Measurements from ENCODE around the gene ATP1A1.

Gene ATP1A1

DNA sequence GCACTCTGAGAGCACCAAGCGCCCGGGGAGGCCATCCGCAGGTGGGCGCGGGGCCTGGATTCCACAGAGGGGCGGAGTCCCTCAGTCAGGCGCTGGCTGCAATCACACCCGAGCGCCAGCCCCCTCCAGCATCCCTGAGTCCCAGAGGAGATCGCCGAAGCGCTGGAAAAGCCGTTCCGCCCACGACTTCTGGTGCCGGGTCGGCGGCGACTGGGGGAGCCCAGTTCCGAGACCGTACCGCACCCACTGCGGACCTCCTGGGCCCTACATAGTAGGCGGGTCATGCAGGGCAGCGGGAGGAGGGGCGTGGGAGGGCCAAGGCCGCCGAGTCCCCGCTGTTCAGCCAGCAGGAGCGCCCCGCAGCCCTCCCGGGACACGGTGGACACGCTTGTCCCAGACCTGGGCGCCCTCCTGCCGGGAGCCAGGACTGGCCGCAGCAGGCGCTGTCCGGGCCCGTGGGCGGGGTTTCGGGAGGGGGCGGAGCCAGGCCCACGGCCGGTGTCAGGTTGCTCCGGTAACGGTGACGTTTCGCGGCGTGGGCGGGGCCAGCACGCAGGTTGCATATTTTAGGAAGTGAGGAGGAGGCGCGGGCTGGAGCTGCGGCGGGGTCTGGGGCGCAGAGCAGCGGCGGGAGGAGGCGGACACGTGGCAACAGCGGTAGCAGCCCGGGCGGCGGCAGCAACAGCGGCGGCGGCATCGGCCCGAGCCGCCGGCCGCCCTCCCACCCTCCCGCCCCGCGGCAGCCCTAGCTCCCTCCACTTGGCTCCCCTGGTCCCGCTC is at the start of gene ATP1A1:
Gene ATP1A1 (plus strand): TSS at position 594 of the 780 bp plus-strand sequence. CDS start 268 bp downstream, outside the sequence.
- peak; percentile 93 for DNase-seq

DNA sequence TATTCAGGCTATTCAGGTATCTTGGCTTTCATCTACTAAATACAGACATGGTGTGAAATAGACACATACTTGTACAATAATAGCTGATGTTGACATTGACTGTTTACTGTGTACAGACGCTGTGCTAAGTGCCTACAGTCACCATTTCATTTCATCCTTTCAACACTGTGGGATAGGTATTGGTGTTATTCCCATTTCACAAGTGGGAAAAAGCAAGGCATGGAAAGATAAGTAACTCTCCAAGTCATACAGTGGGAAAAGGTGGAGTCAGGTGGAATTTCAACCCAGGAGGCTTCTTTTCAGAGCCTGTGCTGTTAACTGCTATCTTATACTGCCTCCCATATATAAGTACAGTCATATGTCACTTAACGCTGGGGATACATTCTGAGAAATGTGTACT is 49.6 kb upstream of the ATP1A1 start:
- no peak for DNase-seq

DNA sequence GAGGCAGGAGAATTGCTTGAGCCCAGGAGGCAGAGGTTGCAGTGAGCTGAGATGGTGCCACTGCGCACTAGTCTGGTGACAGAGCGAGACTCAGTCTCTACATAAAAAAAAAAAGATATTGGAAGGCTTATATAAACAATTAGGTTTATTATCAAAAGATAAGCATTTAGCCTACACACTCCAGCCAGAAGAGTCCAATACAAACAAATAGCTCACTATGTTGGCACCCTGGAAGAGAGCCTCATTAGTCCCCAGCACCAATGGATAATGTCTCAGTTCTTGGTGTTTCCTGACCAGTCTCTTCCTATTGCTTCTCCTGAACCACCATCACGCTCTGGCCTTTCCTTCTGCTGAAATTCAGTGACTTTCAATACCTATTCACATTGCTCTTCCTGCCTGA is 48.6 kb upstream of the ATP1A1 start:
- DNase-seq = no peak

DNA sequence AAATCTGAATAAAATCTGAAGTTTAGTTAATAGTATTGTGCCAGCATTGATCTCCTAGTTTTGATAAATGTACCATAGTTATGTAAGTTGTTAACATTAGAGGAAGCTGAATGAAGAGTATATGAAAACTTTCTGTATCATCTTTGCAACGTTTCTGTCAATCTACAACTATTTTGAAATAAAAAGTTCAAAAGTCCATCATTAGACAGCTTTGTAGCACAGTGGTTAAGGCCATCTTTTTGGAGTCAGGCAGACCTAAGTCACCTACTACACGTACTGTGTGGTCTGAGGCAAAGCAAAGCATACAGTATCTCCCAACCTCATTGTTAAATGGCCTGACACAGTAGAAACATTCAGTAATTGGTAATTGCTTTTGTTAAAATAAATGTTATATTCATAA is 47.9 kb upstream of the ATP1A1 start:
- DNase-seq = no peak

DNA sequence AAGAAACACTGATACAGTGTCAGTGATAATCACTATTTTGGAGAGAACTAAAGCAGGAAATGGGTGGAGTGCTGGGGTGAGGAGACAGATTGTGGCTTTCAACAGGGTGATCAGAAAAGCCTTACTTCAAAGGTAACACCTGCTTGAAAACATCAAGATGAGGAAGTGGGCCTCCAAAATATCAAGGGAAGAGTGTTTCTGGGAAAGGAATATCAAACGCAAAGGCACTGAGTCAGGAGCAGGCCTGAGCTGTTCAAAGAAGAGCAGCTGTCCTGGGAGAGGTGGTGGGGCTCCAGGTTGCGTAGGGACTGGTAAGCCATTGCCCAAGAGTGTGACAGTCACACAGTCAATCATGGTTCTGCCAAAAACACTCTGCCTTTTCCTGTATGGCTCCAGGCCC is 47.1 kb upstream of the ATP1A1 start:
- no peak for DNase-seq

DNA sequence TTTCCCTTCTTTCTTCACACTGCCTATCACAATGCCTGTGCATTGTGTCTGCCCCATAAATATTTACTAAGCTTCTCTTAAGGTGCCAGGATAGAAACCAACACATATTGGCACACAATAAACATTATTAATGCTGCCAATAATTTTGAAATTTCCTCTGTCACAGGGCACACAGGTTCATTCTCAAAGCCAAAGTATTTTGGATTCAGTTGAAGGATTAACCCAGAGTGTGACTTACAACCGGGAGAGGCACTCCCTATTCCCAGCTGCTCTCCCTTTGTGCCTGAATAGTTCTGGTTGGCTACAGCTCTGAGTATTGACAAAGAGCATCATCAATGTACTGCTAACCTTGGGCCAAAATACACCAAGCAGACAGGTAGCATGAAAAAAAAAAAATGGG is 46.6 kb upstream of the ATP1A1 start:
- DNase-seq = no peak

DNA sequence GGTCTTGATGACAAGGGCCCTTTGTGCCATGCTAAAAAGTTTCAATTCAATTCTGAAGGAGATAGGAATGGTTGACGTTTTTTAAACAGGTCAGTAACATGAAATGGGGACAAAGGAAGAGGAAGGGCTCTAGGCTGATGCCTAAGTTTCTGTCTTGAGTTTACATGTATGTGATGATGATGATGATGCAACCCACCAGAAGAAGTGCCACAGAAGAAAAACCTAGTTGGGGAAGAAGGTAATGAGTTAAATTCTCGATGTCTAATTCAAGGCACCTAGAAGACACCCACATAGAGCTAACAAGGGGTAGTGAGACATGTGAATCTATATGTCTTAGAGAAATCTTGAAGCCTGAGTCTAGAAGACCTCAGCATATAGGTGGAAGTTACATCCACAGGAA is 44.4 kb upstream of the ATP1A1 start:
- no peak for DNase-seq

DNA sequence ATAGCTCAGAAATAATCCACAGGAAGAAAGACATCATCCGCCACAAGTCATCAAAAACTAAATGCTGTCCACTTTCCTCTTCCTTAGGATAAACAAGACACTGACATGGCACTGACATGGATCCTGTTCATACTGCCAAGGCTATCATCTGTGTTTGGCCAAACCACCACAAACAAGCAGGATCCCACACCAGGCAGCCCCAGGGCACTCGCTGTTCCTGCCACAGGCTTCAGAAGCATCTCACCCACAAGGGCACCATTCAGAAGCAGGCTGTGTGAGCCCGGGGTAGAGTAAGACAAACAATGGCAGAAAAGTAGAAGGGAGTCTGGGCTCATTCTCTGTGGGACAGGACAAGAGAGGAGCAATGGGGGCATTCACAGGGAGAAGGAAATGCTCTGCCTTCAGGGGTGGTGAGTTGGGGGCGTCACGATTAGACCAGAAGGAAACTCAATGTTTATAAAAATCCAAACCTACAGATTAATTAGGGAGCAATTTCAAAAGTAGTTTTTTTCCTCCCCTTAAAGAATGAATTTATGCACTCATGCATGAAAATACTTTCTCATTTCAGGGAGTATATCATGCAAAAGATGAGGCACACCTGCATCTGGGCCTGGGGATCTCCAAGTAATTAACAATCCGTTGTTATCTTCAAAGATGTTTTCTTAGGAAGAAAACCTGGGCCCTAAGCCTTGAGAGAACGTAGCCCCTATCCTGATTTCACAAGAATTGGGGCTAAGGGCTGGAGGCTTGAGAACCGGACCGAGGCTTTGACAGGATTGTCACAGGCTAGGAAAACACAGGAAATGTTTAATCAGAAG is 43.3 kb upstream of the ATP1A1 start:
- no peak for DNase-seq

DNA sequence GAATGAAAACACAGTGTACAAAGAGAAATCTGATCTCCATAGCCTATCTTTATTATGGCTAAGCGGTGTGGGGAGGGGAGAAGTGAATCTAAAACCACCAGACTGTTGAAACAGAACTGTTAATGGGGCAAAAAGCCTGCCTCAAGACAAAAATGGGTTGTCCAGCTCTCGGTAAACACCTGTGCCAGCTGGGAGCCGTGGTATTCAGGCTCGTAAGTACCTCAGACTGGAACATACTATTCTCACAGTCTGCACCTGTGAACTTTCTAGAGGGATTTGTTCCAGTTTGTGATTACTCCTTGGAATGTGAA is 42.7 kb upstream of the ATP1A1 start:
- DNase-seq = peak; percentile 67

DNA sequence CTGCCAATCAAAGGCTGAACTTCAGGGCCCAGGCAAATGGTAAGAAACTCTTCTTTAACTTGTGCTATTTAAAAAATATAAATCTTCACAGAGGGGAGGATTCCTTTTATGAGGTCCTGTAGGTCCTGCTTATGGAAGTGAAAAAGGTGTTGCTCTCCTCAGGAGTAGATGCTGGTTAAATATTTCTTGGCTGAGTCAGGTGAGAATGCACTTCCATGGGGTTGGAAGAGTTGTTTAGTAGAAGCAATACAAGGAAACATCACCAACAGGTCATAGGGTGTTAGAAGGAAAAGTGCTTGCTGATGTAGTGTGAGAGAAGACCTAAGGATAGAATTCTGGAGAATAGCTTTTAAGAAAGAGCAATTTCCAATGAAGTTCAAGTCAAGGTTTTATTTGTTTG is 42.2 kb upstream of the ATP1A1 start:
- no peak for DNase-seq

DNA sequence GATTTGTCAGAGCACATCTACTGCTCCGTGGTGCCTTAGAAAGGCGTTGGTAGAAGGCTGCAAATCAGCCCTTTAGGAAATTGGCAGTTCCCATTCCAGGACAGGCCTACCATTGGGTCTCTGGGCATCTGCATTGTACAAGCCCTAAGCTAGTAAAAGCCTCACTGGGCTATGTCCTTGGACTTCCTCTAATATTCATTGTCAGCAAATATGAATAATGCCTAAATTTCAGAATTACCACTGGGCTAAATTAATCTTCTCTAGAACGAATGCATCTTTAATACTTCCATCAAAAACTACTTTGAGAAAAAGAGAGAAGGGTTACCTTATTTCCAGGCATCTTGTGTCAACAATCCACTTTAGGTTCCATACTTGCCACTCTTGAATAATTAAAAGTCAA is 41.5 kb upstream of the ATP1A1 start:
- no peak for DNase-seq

DNA sequence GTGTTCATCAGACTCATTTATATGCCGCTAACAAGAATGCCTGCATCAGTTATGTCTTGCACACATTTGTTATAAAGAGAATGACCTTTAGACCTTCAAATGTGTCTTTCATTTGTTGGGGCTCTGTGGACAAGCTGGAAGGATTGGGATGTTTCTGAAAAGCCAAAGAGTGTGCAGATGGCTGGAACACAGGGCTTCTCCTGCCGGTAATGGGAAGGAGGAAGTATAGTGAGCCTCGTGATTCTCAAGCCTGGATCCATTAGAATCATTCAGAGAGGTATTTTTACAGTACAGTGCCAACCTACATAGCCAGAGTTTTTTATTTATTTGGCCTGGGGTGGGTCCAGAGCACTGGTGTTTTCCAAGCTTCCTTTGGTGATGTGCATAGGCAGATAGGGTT is 40.6 kb upstream of the ATP1A1 start:
- no peak for DNase-seq

DNA sequence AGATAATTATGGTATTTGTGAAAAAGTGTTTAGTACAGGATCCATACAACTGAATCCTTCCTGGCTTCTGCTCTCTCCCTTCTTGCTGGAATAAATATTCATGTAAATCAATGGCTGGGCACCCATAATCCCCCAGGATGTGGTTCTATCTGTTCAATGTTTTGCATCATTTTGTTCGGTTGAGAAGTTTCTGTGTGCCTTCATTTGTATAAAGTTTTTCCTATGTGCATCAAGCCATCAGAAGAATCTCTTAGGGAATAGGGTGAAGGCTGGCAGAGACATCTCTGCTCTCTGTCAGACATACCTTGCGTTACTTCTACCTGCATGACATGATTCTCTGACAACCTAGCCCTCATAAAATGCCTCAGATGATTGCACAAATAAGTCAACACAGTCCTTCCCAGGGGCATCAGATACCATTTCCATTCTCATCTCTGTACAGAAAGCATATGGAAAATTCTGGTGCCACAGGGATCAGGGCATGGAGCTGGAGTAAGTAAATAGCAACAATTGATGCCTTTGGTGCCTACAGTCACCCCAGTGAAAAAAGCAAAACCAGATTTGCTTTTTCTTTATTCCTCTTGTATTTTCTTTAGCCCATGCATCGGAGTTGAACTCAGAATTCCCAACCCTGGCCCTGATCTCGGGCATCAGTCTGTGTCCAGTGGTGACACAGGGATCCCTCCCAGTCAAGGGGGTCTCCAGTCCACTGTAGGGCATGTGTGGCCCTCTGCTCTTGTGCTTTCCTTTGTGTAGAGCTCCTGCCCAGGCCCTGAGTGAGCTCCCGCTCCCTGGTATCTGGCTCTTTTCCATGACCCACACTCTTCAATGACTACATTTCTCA is 39.7 kb upstream of the ATP1A1 start:
- no peak for DNase-seq

DNA sequence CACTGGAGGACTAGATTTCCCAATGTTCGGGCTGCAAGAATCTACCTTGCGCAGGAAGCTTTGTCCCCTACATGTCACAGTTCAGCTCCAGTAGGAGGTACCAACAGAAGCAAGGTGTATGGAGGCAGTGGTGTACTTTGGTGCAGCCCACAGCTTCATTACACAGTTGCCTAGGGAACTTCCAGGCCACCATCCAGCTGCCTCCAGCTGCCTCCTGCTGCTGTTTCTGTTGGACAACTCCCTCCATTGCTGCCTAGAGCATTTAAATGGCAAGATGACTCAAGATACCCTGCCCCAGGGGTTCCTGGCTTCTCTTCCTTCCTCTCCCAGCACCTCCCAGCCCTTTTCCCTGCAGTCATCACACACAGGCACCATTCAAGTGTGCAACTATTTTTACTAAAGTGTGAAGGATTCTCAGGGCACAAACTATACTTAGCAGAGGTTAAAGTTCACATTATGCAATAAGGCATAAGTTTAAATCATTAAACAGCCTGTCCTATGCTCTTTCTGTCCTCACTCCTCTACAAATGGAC is 39.0 kb upstream of the ATP1A1 start:
- DNase-seq = no peak

DNA sequence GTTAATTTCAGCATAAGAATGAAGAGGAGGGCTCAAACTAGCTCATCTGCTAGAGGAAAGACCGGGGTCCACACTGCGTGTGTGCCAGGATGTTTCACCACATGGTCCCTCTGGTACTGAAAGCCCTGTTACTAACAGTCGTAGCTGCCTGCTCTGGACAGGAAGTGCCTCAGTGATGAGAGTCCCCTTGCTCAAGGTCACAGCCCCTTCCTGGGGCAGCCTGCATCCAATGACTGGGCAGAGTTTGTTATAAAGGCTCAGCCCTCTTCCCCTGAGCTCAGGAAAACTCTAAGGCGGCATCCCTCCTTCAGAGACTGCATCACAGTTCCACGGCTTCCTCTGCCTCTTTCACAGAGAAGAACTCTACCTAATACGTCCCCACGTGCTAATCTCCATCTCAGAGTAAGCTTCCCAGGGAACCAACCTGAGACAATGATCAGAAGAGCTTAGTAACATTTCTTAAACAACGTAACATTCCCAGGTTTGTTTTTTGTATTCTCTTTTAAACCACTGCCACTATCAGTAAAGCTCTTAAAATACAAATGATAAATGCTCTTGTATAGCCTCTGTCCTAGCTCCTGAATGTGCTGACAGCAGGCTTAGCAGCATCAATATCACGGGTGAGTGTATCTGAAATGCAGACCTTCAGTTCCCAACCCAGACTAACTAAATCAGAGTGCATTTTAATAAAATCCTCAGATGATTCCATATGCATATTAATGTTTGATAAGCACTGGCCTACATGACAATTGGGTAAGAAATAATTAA is 38.0 kb upstream of the ATP1A1 start:
- no peak for DNase-seq

DNA sequence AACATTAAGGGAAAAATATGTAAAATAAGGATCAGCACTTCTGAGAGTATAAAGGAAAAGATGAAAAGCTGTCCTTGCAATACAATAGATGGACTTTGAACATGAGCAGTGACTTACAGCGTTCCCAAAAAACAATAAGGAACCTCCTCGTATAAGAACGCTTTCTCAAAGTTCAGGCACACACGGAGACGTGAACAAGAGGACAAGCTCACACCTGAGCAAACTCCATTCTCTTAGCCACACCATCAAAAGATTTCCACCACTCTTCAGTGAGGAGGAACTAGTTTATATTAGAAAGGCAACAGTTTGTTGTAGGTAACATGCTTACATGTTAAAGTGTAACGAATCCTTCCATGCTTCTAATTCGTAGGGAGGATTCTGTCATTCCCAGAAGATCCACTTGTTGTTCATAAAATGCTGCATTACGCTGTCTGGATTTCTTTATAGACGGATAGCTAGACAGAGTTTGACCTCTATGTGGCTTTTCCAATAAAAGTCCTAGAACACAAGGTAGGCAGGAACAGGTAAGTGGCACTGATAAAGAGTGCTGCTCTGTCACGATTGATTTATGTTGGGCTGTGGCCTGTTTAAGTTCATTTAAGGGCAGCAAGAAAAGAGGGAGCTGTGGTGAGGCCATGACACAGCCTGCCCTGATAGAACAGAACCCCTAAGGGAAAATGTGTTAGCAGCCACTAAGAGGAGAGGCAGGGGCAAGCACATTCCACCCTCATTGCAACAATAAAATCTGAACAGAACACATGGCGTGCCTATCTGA is 37.0 kb upstream of the ATP1A1 start:
- no peak for DNase-seq

DNA sequence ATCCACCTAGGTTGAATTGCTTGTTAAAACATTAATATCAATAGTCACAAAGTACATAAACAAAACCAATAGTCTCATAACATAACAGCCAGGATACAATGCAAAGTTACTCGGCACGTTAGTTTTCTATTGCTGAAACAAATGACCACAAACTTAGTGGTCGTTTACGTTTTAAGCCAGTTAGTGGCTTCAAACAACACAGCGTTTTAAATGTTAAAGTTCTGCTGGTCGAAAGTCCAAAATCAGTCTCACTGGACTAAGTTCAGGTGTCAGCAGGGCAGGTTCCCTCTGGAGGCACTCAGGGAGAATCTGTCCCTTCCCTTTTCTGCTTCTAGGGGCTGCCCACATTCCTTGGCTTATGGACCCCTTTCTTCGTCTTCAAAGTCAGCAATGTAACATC is 35.6 kb upstream of the ATP1A1 start:
- no peak for DNase-seq

DNA sequence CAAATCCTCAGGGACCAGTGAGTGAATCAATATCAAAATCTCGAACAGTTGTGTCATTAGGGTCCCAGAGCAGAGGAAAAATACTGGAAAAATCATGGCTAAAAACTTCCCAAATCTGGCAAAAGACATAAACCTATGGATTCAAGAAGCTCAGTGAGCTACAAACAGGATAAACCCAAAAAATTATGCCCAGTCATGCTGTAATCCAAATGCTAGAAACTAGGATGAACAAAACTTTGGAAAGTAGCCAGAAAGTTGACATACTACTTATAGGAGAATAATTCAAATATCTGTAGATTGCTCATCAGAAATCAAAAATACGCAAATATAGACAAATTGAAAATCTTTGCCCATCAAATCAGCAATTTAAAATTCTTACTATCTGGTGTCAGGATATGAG is 34.6 kb upstream of the ATP1A1 start:
- DNase-seq = no peak

DNA sequence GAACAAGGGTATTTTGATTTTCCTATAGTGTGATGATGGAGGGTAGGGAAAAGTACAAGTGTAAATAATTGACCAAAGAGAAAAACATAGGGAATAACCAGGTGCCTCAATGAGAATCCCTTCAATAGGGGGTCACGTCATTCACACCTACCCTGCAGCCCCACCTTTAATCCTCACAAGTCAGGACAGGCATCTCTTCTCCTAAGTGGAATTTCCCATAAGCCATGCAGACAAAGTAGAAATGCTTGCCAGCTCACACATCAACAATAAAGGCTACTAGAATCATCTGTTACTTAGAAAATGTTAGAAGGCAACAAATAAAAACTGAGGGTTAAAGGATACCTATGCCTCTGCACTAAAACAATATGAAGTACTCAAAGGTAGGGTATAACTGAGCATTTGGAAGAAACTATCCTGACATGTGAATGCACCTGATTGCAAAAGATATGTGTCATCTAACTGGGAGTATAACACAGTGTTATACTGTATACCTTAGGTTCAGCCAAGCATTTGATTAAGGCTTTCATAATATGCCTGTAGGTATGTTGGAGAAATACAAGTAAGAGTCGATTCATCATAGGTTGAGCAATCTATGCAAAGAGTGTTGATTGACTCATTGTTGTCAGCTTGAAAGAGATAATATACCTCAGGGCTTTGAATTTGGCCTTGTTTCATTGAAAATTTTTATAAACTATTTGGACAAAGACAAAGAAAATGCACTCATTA is 32.4 kb upstream of the ATP1A1 start:
- no peak for DNase-seq

DNA sequence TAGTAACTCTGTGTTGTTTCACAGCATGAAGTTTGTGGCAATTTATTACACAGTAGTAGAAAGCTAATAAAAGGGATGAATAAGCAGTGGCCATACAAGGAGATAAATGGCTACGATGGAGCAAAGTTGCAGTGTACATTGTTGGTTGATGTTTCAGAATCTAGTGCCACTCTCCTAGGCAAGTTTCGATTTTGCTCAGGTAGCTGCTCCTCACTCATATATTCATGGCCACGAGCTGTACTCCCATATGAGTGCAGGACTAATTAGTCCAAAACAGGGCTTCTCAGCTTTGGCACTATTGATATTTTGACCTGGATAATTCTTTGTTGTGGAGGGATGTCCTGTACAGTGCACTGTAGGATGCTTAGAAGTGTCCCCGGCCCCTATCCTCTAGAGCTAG is 30.0 kb upstream of the ATP1A1 start:
- no peak for DNase-seq

DNA sequence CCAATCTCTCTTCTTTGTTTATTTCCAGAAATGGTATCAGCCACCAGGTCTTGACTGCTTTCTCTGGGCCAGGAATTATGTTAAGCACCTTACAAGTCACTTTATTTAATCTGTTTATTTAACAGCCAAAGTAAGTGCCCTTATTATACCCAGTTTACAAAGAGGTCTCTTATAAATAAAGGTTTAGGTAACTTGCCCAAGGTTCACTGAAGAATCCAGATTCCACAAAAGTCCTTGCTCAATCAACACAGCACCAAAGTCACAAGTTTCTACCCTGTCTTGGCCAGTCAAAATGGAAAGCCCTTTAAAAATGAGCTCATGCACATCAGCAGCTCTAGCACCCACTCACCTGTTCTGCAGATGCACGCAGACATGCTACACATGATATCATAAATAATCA is 28.0 kb upstream of the ATP1A1 start:
- DNase-seq = no peak

Data from NCI-H2107 (cell line).